T-cell (primary cell): ENCODE results near the gene LRGUK. TPM values are rescaled to one million over a fixed set of nuclear protein-coding genes. Genes with fewer than 3 reads are reported as not detected.

Experiments used
- ATAC-seq, 4 experiments: fragments of 200-7000 bp in 3 of 4; fragments of 150-1000 bp in 1 of 4; cut with Tn5 transposase; replicated peaks in 1 of 4; 1 replicate in 3 of 4; 2 replicates in 1 of 4; pipeline ENCODE4 v1.10.0; 2021; ENCODE audit warnings: moderate library complexity in 3 of 4, mild to moderate bottlenecking in 2 of 4, moderate number of reproducible peaks in 1 of 4
- CTCF ChIA-PET, 2 donors: fragments of 300-600 bp; sonication (Branson Sonifier 250); formaldehyde crosslinking; loops; one replicate each; lab custom pipeline; 2022; ENCODE audit warnings: antibody characterized with exemption in 2 of 2; lab: Charles Lee
- POLR2A ChIA-PET, 2 donors: fragments of 300-600 bp; sonication (Branson Sonifier 250); formaldehyde crosslinking; loops; one replicate each; lab custom pipeline; 2022; ENCODE audit warnings: antibody characterized with exemption in 2 of 2; lab: Charles Lee
- DNase-seq, 35 experiments: peaks; one replicate each; pipeline versions ENCODE4 v3.0.0 to v3.0.0-alpha.2; 2013 to 2023
- H3K27ac ChIP-seq: one replicate; pipeline ENCODE4 v1.5.1; 2013; ENCODE audit warnings: low read length
- H3K27me3 ChIP-seq, 2 experiments: replicated peaks in 1 of 2; 1 replicate in 1 of 2; 2 replicates in 1 of 2; pipeline versions ENCODE4 v1.6.1 to v1.7.0; 2013; ENCODE audit warnings: low read length in 1 of 2, mixed read lengths in 1 of 2; ENCODE audit not compliant: control insufficient read depth in 2 of 2, insufficient read depth in 2 of 2; ENCODE audit errors: extremely low read depth in 1 of 2
- H3K36me3 ChIP-seq, 2 donors: 1 replicate in 1 of 2; 2 replicates in 1 of 2; pipeline versions ENCODE4 v1.6.1 to v1.7.0; 2013; ENCODE audit warnings: low read length in 1 of 2; ENCODE audit not compliant: control insufficient read depth in 2 of 2, insufficient read depth in 1 of 2; ENCODE audit errors: extremely low read depth in 1 of 2
- H3K4me1 ChIP-seq, 2 experiments: 1 replicate in 1 of 2; 2 replicates in 1 of 2; pipeline versions ENCODE4 v1.6.1 to v1.7.0; 2013; ENCODE audit warnings: low read length in 2 of 2, mixed read lengths in 1 of 2; ENCODE audit not compliant: insufficient read depth in 2 of 2, control insufficient read depth in 1 of 2; ENCODE audit errors: extremely low read depth in 1 of 2
- H3K4me3 ChIP-seq, 2 donors: 1 replicate in 1 of 2; 2 replicates in 1 of 2; pipeline versions ENCODE4 v1.5.1 to v1.7.0; 2013; ENCODE audit warnings: mild to moderate bottlenecking in 2 of 2, low read length in 1 of 2, moderate library complexity in 1 of 2; ENCODE audit not compliant: control insufficient read depth in 1 of 2; ENCODE audit errors: extremely low read depth in 1 of 2
- H3K9me3 ChIP-seq: 2 replicates; pipeline ENCODE4 v1.7.0; 2013
- H3K27ac Mint-ChIP-seq, 2 donors: one replicate each; pipeline ENCODE4 v1.8.0; 2020 to 2021; ENCODE audit warnings: mild to moderate bottlenecking in 2 of 2, mixed read lengths in 2 of 2
- H3K27me3 Mint-ChIP-seq, 2 donors: one replicate each; pipeline ENCODE4 v1.8.0; 2021 to 2022; ENCODE audit warnings: mixed read lengths in 2 of 2
- H3K36me3 Mint-ChIP-seq: one replicate; pipeline ENCODE4 v1.8.0; 2021; ENCODE audit warnings: mixed read lengths
- H3K4me1 Mint-ChIP-seq, 3 donors: one replicate each; pipeline ENCODE4 v1.8.0; 2020 to 2022; ENCODE audit warnings: mixed read lengths in 3 of 3, mild to moderate bottlenecking in 1 of 3
- H3K4me3 Mint-ChIP-seq, 3 donors: one replicate each; pipeline ENCODE4 v1.8.0; 2020 to 2022; ENCODE audit warnings: mild to moderate bottlenecking in 3 of 3, mixed read lengths in 3 of 3, moderate library complexity in 3 of 3
- H3K9me3 Mint-ChIP-seq, 3 donors: one replicate each; pipeline ENCODE4 v1.8.0; 2020 to 2022; ENCODE audit warnings: mixed read lengths in 3 of 3
- WGBS: methylation state at CpG from one replicate; pipeline ENCODE4 v1.1.5; 2013; ENCODE audit warnings: missing lambda C conversion rate; ENCODE audit not compliant: insufficient coverage; 5-methylcytosine and 5-hydroxymethylcytosine counted together
- total RNA-seq, 35 experiments: library from RNA in 6 of 35; stranded (reverse) in 6 of 35; fragments of 120-200 nt in 1 of 35; gene quantifications; one replicate each; pipeline versions ENCODE4 v1.2.1 to v1.2.4 and lab custom pipeline; 2013 to 2026

LRGUK gene
- total RNA-seq, 5 donors from 2014 or later (not counting 1 experiment from before 2014, with no cell fraction given), result 0.09 to 0.51 (median 0.22) TPM

DNA sequence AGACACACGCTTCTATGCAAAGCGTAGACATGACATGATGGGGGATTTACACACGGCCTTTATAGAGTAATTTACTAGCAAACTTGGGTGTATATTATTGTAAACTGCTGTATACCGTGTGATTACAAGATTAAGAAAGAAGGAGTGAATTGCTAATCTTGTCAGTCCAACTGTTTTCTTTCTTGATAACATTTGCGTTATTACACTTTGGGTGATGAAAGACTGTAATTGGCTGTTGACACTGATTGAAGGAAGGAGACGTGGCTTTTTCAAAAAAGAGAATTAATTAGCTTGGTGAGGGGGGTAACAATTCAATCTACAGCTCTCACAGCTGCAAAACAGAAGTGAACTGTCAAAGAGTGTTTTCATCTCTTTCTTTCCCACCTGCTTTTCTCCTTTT is 156.9 kb downstream of the LRGUK start:
- Mint-ChIP-seq H3K27me3 (peaks cover 20 to 35% of the 10 kb centered on the region in 2 donors), H3K9me3 (no peaks in the 10 kb centered on the region), H3K4me3 (no peak overlapping the region), H3K36me3 (no peaks in the 10 kb centered on the region), H3K4me1 (no peaks in the 10 kb centered on the region), H3K27ac (no peak overlapping the region)
- no peaks in the 10 kb centered on the region for H3K4me1 ChIP-seq
- H3K27ac ChIP-seq, result no peak overlapping the region
- no peaks in the 10 kb centered on the region for H3K9me3 ChIP-seq
- H3K4me3 ChIP-seq, result no peak overlapping the region
- WGBS, result 92% methylated on average over 4 of the region's 6 CpGs
- DNase-seq (no peak), ATAC-seq (no peak)
- H3K27me3 ChIP-seq, result peaks cover 0 to 4% of the 10 kb centered on the region in 2 experiments
- H3K36me3 ChIP-seq, result no peaks in the 10 kb centered on the region
- CTCF ChIA-PET, result no interaction called here
- POLR2A ChIA-PET, result no interaction called here

DNA sequence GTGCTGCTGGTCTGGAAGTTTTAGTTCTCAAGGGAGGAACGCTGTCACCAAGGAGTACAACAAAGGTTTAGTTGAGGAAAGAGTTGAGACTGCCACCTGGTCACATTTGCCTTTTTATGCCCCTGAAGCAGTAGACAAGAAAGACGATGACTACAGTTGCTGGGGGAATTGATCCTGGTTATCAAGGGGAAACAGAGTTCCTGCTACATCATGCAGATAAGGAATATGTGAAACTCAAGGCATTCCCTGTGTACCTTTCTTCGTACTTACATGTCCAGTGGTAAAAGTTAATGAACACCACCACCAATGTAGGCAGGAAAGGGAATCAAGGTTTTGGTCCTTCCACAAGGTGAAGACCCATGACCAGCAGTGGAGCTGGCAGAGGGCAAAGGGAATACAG is 157.8 kb downstream of the LRGUK start:
- no peaks in the 10 kb centered on the region for H3K36me3 Mint-ChIP-seq
- whole genome bisulfite sequencing, result 17% methylated on average over 1 of the region's 3 CpGs
- Histone ChIP-seq H3K4me3 (no peak overlapping the region), H3K4me1 (no peaks in the 10 kb centered on the region), H3K9me3 (no peaks in the 10 kb centered on the region), H3K36me3 (no peaks in the 10 kb centered on the region), H3K27me3 (peaks cover 0 to 4% of the 10 kb centered on the region in 2 experiments), H3K27ac (no peak overlapping the region)
- no peak for DNase-seq
- CTCF ChIA-PET, result no interaction called here
- H3K27ac Mint-ChIP-seq, result no peak overlapping the region
- no peaks in the 10 kb centered on the region for H3K9me3 Mint-ChIP-seq
- peaks cover 16 to 30% of the 10 kb centered on the region in 2 donors for H3K27me3 Mint-ChIP-seq
- no peak overlapping the region for H3K4me3 Mint-ChIP-seq
- ATAC-seq, result no peak
- POLR2A ChIA-PET, result no interaction called here
- H3K4me1 Mint-ChIP-seq, result no peaks in the 10 kb centered on the region

DNA sequence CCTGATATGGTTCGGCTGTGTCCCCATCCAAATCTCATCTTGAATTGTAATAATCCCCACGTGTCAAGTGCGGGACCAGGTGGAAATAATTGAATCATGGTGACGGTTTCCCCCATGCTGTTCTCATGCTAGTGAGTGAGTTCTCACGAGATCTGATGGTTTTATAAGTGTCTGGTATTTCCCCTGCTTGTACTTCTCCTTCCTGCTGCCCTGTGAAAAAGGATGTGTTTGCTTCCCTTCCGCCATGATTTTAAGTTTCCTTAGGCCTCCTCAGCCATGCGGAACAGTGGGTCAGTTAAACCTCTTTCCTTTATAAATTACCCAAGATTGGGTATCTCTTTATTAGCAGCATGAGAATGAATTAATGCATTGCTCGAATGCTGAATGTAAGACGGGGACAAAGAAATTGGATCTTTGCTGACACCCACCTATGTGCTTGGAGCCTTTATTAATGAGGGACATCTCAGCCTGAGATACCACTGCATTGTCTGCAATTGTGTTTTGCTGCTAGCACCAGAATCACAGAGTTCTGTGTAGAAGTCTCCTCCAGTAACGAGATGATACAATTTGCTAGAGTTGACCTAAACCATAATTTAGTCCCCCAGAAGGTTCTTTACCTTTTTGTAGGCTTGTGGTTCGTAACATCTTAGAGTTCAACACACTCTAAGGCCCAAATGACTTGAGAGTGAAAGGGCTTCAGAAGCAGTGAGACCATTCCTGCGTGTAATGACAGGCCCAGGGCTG is 160.9 kb downstream of the LRGUK start:
- no peak overlapping the region for H3K4me3 ChIP-seq
- H3K27ac Mint-ChIP-seq, result no peak overlapping the region
- H3K27me3 ChIP-seq, result peaks cover 0 to 3% of the 10 kb centered on the region in 2 experiments
- WGBS, result 82% methylated on average over 4 of the region's 12 CpGs
- ATAC-seq, result no peak
- H3K27me3 Mint-ChIP-seq, result peaks cover 4 to 7% of the 10 kb centered on the region in 2 donors
- no peak for DNase-seq
- H3K4me1 ChIP-seq, result no peaks in the 10 kb centered on the region
- H3K9me3 ChIP-seq, result no peaks in the 10 kb centered on the region
- no peak overlapping the region for H3K27ac ChIP-seq
- H3K9me3 Mint-ChIP-seq, result no peaks in the 10 kb centered on the region
- H3K36me3 ChIP-seq, result no peaks in the 10 kb centered on the region
- no peaks in the 10 kb centered on the region for H3K4me1 Mint-ChIP-seq
- ChIA-PET CTCF (no interaction called here), POLR2A (no interaction called here)
- H3K4me3 Mint-ChIP-seq, result no peak overlapping the region
- H3K36me3 Mint-ChIP-seq, result peaks cover 11% of the 10 kb centered on the region

DNA sequence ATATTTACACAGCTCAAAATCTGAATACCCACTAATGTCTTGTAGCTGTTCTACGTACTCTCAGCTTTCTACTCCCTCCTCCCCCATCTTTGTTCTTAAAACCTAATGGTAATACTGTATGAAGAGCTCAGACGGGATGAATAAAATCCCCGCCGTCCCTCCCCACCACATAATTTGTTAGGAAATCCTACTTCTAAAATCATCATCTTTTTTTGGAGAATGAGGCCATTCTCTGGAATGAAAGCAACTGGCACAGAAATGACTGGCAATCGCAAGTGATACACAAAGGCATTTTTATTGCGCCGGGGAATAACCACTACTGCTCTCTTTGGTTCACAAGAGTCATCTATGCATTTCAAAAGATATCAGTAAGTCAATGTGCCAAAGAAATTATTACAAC is 162.3 kb downstream of the LRGUK start:
- no peaks in the 10 kb centered on the region for H3K9me3 Mint-ChIP-seq

DNA sequence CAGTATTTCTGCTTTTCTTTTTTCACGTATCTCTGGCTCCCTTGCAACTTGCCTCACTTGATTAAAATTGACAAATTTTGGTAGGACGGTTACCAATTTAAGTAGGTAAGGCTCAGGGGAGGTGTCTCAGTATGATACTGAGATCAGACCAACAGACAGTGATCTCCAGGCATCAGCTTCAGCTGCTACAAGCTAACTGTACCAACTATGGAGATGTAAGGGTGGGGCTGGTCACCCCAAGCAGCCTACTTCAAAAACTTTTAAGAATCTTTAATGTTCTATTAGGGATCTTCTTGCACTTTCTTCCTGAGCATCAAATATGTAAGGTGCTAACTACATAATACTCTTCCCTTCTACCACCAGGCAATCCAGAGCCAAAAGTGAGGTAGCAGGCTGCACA is 162.7 kb downstream of the LRGUK start:
- ChIA-PET POLR2A (no interaction called here), CTCF (no interaction called here)
- Histone ChIP-seq H3K36me3 (peaks cover 0 to 6% of the 10 kb centered on the region in 2 donors), H3K4me1 (no peaks in the 10 kb centered on the region), H3K27ac (no peak overlapping the region), H3K4me3 (no peak overlapping the region), H3K9me3 (no peaks in the 10 kb centered on the region), H3K27me3 (no peaks in the 10 kb centered on the region)
- no peak for ATAC-seq
- no peak for DNase-seq
- H3K4me3 Mint-ChIP-seq, result no peak overlapping the region
- no peak overlapping the region for H3K27ac Mint-ChIP-seq
- H3K9me3 Mint-ChIP-seq, result no peaks in the 10 kb centered on the region
- no peaks in the 10 kb centered on the region for H3K4me1 Mint-ChIP-seq
- H3K27me3 Mint-ChIP-seq, result no peaks in the 10 kb centered on the region
- no CpG with 5 or more reads among the region's 2 CpGs for WGBS
- H3K36me3 Mint-ChIP-seq, result peaks cover 23% of the 10 kb centered on the region

More for the DNA sequence above, 162.3 kb downstream of the LRGUK start:
- Histone ChIP-seq H3K27ac (no peak overlapping the region), H3K36me3 (peaks cover 0 to 2% of the 10 kb centered on the region in 2 donors), H3K4me1 (no peaks in the 10 kb centered on the region), H3K9me3 (no peaks in the 10 kb centered on the region), H3K4me3 (no peak overlapping the region), H3K27me3 (no peaks in the 10 kb centered on the region)
- no peaks in the 10 kb centered on the region for H3K4me1 Mint-ChIP-seq
- POLR2A ChIA-PET, result no interaction called here
- DNase-seq (no peak), ATAC-seq (no peak)
- H3K27ac Mint-ChIP-seq, result no peak overlapping the region
- WGBS, result 100% methylated on average over 1 of the region's 7 CpGs
- H3K27me3 Mint-ChIP-seq, result no peaks in the 10 kb centered on the region
- no peak overlapping the region for H3K4me3 Mint-ChIP-seq
- H3K36me3 Mint-ChIP-seq, result peaks cover 19% of the 10 kb centered on the region
- CTCF ChIA-PET, result no interaction called here

DNA sequence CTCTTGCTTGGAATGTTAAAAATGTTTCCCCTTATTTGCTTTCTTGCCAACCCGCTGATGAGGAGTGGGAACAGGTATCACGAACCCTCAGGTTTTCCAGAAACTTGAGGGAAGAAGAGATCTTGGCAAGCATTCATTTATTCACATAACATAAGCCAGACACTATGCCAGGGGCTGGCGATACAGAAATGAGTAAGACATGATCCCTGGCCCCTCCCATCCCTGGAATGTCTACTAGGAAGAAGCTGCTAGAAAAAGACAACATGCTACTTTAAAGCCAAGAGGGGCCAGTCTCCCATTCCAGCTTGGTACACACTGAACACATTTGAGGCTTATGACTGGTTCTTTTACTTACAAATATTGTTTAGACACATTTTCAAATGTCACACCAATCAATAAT is 163.1 kb downstream of the LRGUK start:
- H3K36me3 ChIP-seq, result peaks cover 3 to 10% of the 10 kb centered on the region in 2 donors
- WGBS, result 100% methylated on average over 2 of the region's 3 CpGs
- peaks cover 28% of the 10 kb centered on the region for H3K36me3 Mint-ChIP-seq
- H3K9me3 Mint-ChIP-seq, result no peaks in the 10 kb centered on the region
- DNase-seq (no peak), ATAC-seq (no peak)
- H3K27me3 Mint-ChIP-seq, result no peaks in the 10 kb centered on the region
- H3K4me3 Mint-ChIP-seq, result no peak overlapping the region
- no peaks in the 10 kb centered on the region for H3K27me3 ChIP-seq
- ChIA-PET CTCF (no interaction called here), POLR2A (no interaction called here)
- H3K4me1 ChIP-seq, result no peaks in the 10 kb centered on the region
- H3K27ac Mint-ChIP-seq, result no peak overlapping the region
- H3K4me3 ChIP-seq, result no peak overlapping the region
- H3K9me3 ChIP-seq, result no peaks in the 10 kb centered on the region
- no peaks in the 10 kb centered on the region for H3K4me1 Mint-ChIP-seq
- no peak overlapping the region for H3K27ac ChIP-seq
